PC-3 (cell line): Measurements from ENCODE around the gene SAMSN1.

Source experiments
- CTCF ChIP-seq: fragments of 300-600 bp; sonication (generic); conservative IDR thresholded peaks from 2 replicates; pipeline ENCODE4 v1.5.1; 2017; ENCODE audit warnings: antibody characterized with exemption, low read depth, mild to moderate bottlenecking, low read length
- EZH2 ChIP-seq: fragments of 300-600 bp; sonication (generic); IDR thresholded peaks from one replicate; pipeline ENCODE4 v1.6.1; 2017; ENCODE audit warnings: antibody characterized with exemption, mild to moderate bottlenecking, low read length; ENCODE audit not compliant: unreplicated experiment
- EZH2phosphoT487 ChIP-seq: fragments of 300-600 bp; sonication (generic); IDR thresholded peaks from 2 replicates; pipeline ENCODE4 v1.6.1; 2018; ENCODE audit warnings: mild to moderate bottlenecking, antibody characterized with exemption, low read length, borderline replicate concordance

DNA sequence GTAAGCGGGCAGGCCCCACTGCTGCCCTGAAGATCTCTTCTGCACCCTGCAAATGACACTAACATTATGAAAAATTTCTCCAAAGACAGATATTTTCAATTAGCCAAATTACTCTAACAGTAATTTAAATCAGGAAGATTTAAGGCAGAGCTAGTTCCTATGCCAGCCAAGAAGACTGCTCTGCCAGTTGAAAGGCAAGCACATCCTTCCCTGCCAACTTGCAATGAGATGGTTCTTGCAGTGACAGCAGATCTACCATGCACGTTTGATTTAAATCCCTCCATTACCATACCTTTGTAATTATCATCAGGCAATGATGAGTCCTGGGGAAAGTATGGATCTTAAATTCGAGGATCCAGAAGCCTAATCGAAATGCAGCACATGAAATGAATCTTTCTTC is 76.5 kb downstream of the SAMSN1 start:
- TF ChIP-seq CTCF (no peak), EZH2phosphoT487 (no peak), EZH2 (no peak)
